ENCODE data around the gene OXGR1. TPM values are rescaled to one million over a fixed set of nuclear protein-coding genes. Genes with fewer than 3 reads are reported as not detected.

OXGR1 gene
- total and polyA plus RNA-seq, 10 of the 15 experiments (the other 5 are each of a cell fraction or from before 2014, with no cell fraction given) = 0.05 TPM; not detected in 9

GRCh38 chr13:97021241-97021640 lies 27.0 kb upstream of the OXGR1 start:
- CTCF ChIA-PET = interaction anchor here (1.1 kb wide), 1 partner anchor 11 kb away, joined by 3 read pairs; no protein-coding TSS in a partner anchor
- WGBS (ENCODE audit: insufficient coverage, insufficient replicate concordance, low lambda C conversion rate, missing lambda C conversion rate) = 10% methylated on average over 4 of the region's 4 CpGs

GRCh38 chr13:97020689-97021240 lies 26.5 kb upstream of the OXGR1 start:
- Histone ChIP-seq H3K9me3 (replicated peaks; ENCODE audit: control insufficient read depth, insufficient read depth, low read length) (no peaks in the 10 kb centered on the region), H2AFZ (ENCODE audit: control insufficient read depth, low read depth, low read length) (no peak overlapping the region), H3K27me3 (replicated peaks in 1 of 2; ENCODE audit: control insufficient read depth in 2 of 2, insufficient read depth in 2 of 2, low read length in 1 of 2) (peaks cover 0 to 6% of the 10 kb centered on the region in 2 experiments; a peak in 2 of 4 replicates), H3K4me2 (ENCODE audit: control insufficient read depth, insufficient read depth) (no peak overlapping the region), H3K4me1 (ENCODE audit: control insufficient read depth, insufficient read depth, low read length) (no peaks in the 10 kb centered on the region), H3K79me2 (ENCODE audit: control insufficient read depth, insufficient read depth, low read length) (no peaks in the 10 kb centered on the region), H3K36me3 (ENCODE audit: control insufficient read depth in 2 of 2, insufficient read depth in 2 of 2, low read length in 1 of 2) (no peaks in the 10 kb centered on the region), H3K9ac (ENCODE audit: control insufficient read depth, insufficient read depth, low read length) (no peak overlapping the region), H4K20me1 (ENCODE audit: control insufficient read depth, insufficient read depth) (no peaks in the 10 kb centered on the region), H3K27ac (ENCODE audit: control insufficient read depth, insufficient read depth) (no peak overlapping the region), H3K4me3 (no peak overlapping the region)
- ChIA-PET RAD21 (ENCODE audit: unreplicated experiment) (no interaction called here), POLR2A (no interaction called here), CTCF (interaction anchor here (0.8 to 1.1 kb wide), 2 partner anchors 11 to 12 kb away, joined by 3 read pairs; no protein-coding TSS in a partner anchor), SMC1A (ENCODE audit: uncharacterized antibody, unreplicated experiment) (no interaction called here)
- no peak for ATAC-seq
- BruUV-seq (replicated peaks) = no TSS peak
- no peak for FAIRE-seq
- DNase-seq (ENCODE audit: low read depth, low spot score) = no peak
- 58% methylated on average over 3 of the region's 3 CpGs for WGBS (ENCODE audit: insufficient coverage, insufficient replicate concordance, low lambda C conversion rate, missing lambda C conversion rate)
- TF ChIP-seq KDM1A (IDR thresholded peaks at IDR 0.05; ENCODE audit: borderline replicate concordance) = no peak
- TF ChIP-seq TCF3 (IDR thresholded peaks at IDR 0.05; ENCODE audit: borderline replicate concordance, insufficient read depth, low read depth, low read length) = no peak
- TF ChIP-seq E2F8 (IDR thresholded peaks at IDR 0.05; ENCODE audit: low read depth, partially characterized antibody) = no peak
- no peak for TF ChIP-seq IRF5 (IDR thresholded peaks at IDR 0.05; ENCODE audit: borderline replicate concordance)
- TF ChIP-seq CREM (IDR thresholded peaks at IDR 0.05; ENCODE audit: low read depth) = no peak
- TF ChIP-seq PML (IDR thresholded peaks at IDR 0.05; ENCODE audit: low read length) = no peak
- TF ChIP-seq CHD4 (IDR thresholded peaks at IDR 0.05) = no peak
- no peak for TF ChIP-seq MEF2A (IDR thresholded peaks at IDR 0.05; ENCODE audit: insufficient read depth, low read depth, low read length)
- intact Hi-C loops (cut with micrococcal nuclease; ENCODE audit: unreplicated experiment) = no loop called here
- in situ Hi-C loops (cut with MboI) = no loop called here

More at GRCh38 chr13:97021241-97021640, 27.0 kb upstream of the OXGR1 start:
- Histone ChIP-seq H3K4me1 (ENCODE audit: control insufficient read depth, insufficient read depth, low read length) (no peaks in the 10 kb centered on the region), H3K4me3 (no peak overlapping the region), H2AFZ (ENCODE audit: control insufficient read depth, low read depth, low read length) (no peak overlapping the region), H3K9me3 (replicated peaks; ENCODE audit: control insufficient read depth, insufficient read depth, low read length) (no peaks in the 10 kb centered on the region), H3K79me2 (ENCODE audit: control insufficient read depth, insufficient read depth, low read length) (no peaks in the 10 kb centered on the region), H4K20me1 (ENCODE audit: control insufficient read depth, insufficient read depth) (no peaks in the 10 kb centered on the region), H3K27ac (ENCODE audit: control insufficient read depth, insufficient read depth) (no peak overlapping the region), H3K4me2 (ENCODE audit: control insufficient read depth, insufficient read depth) (no peak overlapping the region), H3K36me3 (ENCODE audit: control insufficient read depth in 2 of 2, insufficient read depth in 2 of 2, low read length in 1 of 2) (no peaks in the 10 kb centered on the region), H3K9ac (ENCODE audit: control insufficient read depth, insufficient read depth, low read length) (no peak overlapping the region), H3K27me3 (replicated peaks in 1 of 2; ENCODE audit: control insufficient read depth in 2 of 2, insufficient read depth in 2 of 2, low read length in 1 of 2) (peaks cover 0 to 6% of the 10 kb centered on the region in 2 experiments; a peak in 2 of 4 replicates)
- RAD21 ChIA-PET (ENCODE audit: unreplicated experiment) = no interaction called here
- in situ Hi-C loops (cut with MboI) = no loop called here
- no TSS peak for BruUV-seq (replicated peaks)
- intact Hi-C loops (cut with micrococcal nuclease; ENCODE audit: unreplicated experiment) = no loop called here
- POLR2A ChIA-PET = no interaction called here
- ATAC-seq (no peak), FAIRE-seq (no peak), DNase-seq (ENCODE audit: low read depth, low spot score) (no peak)
- SMC1A ChIA-PET (ENCODE audit: uncharacterized antibody, unreplicated experiment) = no interaction called here
- TF ChIP-seq SRF (IDR thresholded peaks at IDR 0.05; ENCODE audit: low read depth in 2 of 2, low read length in 2 of 2) = no peak
